Prostate gland (tissue), 2 donors: ENCODE data around the gene GPRC5D. TPM values are rescaled to one million over a fixed set of nuclear protein-coding genes. Genes with fewer than 3 reads are reported as not detected.

Experiments used
- DNase-seq: peaks from one replicate; pipeline ENCODE4 v3.0.0-alpha.2; 2019; ENCODE audit warnings: low spot score
- H3K27ac ChIP-seq, 2 donors: fragments of 200-600 bp; sonication (generic); 2 replicates each; pipeline ENCODE4 v1.5.1; 2017 to 2019
- H3K27me3 ChIP-seq: fragments of 200-600 bp; sonication (generic); replicated peaks from 2 replicates; pipeline ENCODE4 v1.5.1; 2019; ENCODE audit not compliant: insufficient read depth
- H3K36me3 ChIP-seq, 2 donors: fragments of 200-600 bp; sonication (generic); 1 replicate in 1 of 2; 2 replicates in 1 of 2; pipeline versions ENCODE4 v1.5.1 to v1.8.1; 2017 to 2019
- H3K4me1 ChIP-seq: fragments of 200-600 bp; sonication (generic); replicated peaks from 2 replicates; pipeline ENCODE4 v1.5.1; 2019
- H3K4me3 ChIP-seq, 2 donors: fragments of 200-600 bp; sonication (generic); 2 replicates each; pipeline ENCODE4 v1.5.1; 2017 to 2019
- H3K9me3 ChIP-seq: fragments of 200-600 bp; sonication (generic); 2 replicates; pipeline ENCODE4 v1.5.1; 2017
- POLR2A ChIP-seq: fragments of 450-650 bp; IDR thresholded peaks from one replicate; pipeline ENCODE4 v1.6.1; 2016; ENCODE audit warnings: antibody characterized with exemption, mild to moderate bottlenecking
- POLR2AphosphoS5 ChIP-seq: sonication (generic); formaldehyde crosslinking; IDR thresholded peaks from one replicate; pipeline ENCODE4 v1.6.1; 2017; ENCODE audit warnings: antibody characterized with exemption
- WGBS: methylation state at CpG from one replicate; pipeline ENCODE4 v1.1.5; 2018; 5-methylcytosine and 5-hydroxymethylcytosine counted together
- intact Hi-C: fragments of 100-400 bp; cut with DNase I; formaldehyde crosslinking; loops from one replicate; pipeline ENCODE4 v1.14.2; 2022
- total RNA-seq, 2 donors: library from RNA; depleted of rRNA; stranded (reverse); fragments of >200 nt; gene quantifications; one replicate each; pipeline ENCODE4 v1.1.0, GENCODE V29; 2016
- TF ChIP-seq, protein P1 (sequence below), 4 experiments: fragments of 200-600 bp in 2 of 4; fragments of 450-650 bp in 2 of 4; sonication (generic) in 2 of 4; IDR thresholded peaks; 1 replicate in 3 of 4; 2 replicates in 1 of 4; pipeline ENCODE4 v1.5.1; 2016 to 2019; ENCODE audit warnings: antibody characterized with exemption in 4 of 4, mild to moderate bottlenecking in 2 of 4, moderate library complexity in 2 of 4

GPRC5D gene
- total RNA-seq, result not detected

DNA sequence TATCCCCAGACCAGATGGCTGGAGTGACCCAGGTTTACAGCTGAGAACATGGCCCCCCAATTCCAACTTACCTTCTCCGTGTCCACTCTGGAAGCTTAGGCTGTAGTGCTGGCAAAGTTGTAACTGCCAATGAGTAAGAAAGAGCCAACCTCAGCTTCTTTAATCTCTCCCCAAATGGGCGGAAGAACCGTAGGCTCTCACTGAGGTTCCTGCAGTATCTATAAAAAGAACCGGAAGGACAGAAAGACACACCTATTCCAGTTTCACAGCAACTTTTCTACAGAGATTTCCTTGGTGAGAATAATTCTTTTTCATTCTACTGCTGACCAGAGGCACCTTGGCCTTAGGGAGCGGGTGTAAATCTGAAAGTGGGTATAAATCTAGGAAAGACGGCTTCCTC, at the start of gene GPRC5D:
GPRC5D (minus strand) TSS at position 135 of the 400 bp plus-strand sequence. CDS start 1,786 bp downstream, outside the sequence.
- Histone ChIP-seq H3K27me3 (no peaks in the 10 kb centered on the region), H3K27ac (no peak within 1 kb of the TSS), H3K4me3 (no peak within 1 kb of the TSS), H3K36me3 (no peaks in the 10 kb centered on the region), H3K4me1 (no peaks in the 10 kb centered on the region), H3K9me3 (no peaks in the 10 kb centered on the region)
- no peak for DNase-seq
- TF ChIP-seq POLR2A (no peak), POLR2AphosphoS5 (no peak)
- TF ChIP-seq, protein P1, sequence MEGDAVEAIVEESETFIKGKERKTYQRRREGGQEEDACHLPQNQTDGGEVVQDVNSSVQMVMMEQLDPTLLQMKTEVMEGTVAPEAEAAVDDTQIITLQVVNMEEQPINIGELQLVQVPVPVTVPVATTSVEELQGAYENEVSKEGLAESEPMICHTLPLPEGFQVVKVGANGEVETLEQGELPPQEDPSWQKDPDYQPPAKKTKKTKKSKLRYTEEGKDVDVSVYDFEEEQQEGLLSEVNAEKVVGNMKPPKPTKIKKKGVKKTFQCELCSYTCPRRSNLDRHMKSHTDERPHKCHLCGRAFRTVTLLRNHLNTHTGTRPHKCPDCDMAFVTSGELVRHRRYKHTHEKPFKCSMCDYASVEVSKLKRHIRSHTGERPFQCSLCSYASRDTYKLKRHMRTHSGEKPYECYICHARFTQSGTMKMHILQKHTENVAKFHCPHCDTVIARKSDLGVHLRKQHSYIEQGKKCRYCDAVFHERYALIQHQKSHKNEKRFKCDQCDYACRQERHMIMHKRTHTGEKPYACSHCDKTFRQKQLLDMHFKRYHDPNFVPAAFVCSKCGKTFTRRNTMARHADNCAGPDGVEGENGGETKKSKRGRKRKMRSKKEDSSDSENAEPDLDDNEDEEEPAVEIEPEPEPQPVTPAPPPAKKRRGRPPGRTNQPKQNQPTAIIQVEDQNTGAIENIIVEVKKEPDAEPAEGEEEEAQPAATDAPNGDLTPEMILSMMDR (IDR thresholded peaks at IDR 0.05), result no peak
- intact Hi-C loops, result no loop called here
- WGBS, result 84% methylated on average over 6 of the region's 6 CpGs

GRCh38 chr12:13001775-13002040, 49.7 kb upstream of the GPRC5D start:
- WGBS, result 48% methylated on average over 16 of the region's 16 CpGs
- H3K4me3 ChIP-seq, result peak overlapping the region; percentile 67 to 82
- no peaks in the 10 kb centered on the region for H3K9me3 ChIP-seq

DNA sequence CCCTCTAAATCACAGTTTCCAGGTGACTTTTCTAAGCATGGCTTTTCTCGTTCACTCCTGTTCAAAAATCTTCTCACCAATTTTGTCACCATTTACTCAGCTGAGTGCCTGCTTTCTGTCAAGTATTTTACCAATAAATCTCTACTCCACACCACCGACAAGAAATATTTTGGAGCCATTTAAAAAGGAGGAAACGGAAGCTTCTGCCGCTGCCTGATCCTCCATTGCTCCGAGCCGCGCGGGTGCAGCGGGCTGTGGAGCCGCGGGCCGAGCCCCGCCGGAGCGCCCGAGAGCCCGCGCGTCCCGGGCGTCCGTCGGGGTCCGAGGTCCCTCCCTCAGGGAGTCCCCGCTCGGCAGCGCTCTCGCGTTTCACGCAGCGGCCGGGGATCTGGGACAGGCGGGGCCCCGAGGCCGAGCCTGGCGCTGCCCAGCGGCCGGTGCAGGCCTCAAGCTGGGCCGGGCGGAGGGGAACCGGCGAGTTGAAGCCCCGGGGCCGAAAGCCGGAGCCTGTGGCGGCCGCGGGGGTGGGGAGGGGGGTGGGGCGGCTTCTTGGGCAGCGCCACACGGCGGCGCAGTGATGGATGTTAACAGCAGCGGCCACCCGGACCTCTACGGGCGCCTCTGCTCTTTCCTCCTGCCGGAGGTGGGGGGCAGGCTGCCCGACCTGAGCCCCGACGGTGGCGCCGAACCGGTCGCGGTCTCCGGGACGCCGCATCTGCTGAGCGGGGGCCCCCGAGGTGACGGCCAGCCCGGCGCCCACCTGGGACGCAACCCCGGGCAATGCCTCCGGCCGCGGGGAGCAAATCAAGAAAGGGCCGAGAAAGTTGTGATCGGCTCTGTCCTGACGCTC, 49.2 kb upstream of the GPRC5D start:
- Histone ChIP-seq H3K9me3 (no peaks in the 10 kb centered on the region), H3K4me1 (peaks cover 3% of the 10 kb centered on the region), H3K27me3 (no peaks in the 10 kb centered on the region), H3K4me3 (peak overlapping the region; percentile 67 to 82), H3K36me3 (no peaks in the 10 kb centered on the region), H3K27ac (peak overlapping the region; percentile 95 to 96)
- WGBS, result under 1% methylated on average over 52 of the region's 82 CpGs
- peak; percentile 60 for DNase-seq
- peak; percentile 23 for TF ChIP-seq POLR2A
- TF ChIP-seq POLR2AphosphoS5, result no peak
- TF ChIP-seq, protein P1 (IDR thresholded peaks at IDR 0.05), result peak in 3 of 4 experiments; percentile 39 to 43 (median 40)
- intact Hi-C loops, result loop anchor here (5.0 kb wide), 1 partner anchor 84 kb away; no protein-coding TSS in a partner anchor

More at GRCh38 chr12:13001775-13002040, 49.7 kb upstream of the GPRC5D start:
- H3K27ac ChIP-seq, result peak overlapping the region; percentile 95 to 96
- no peaks in the 10 kb centered on the region for H3K27me3 ChIP-seq
- no peak for TF ChIP-seq POLR2A
- no peak for TF ChIP-seq POLR2AphosphoS5
- TF ChIP-seq, protein P1 (IDR thresholded peaks at IDR 0.05), result no peak
- intact Hi-C loops, result loop anchor here (5.0 kb wide), 1 partner anchor 84 kb away; no protein-coding TSS in a partner anchor
- H3K4me1 ChIP-seq, result peaks cover 3% of the 10 kb centered on the region
- no peak for DNase-seq
- H3K36me3 ChIP-seq, result no peaks in the 10 kb centered on the region

- no peaks in the 10 kb centered on the region for H3K36me3 ChIP-seq
- peak overlapping the region; percentile 95 to 96 for H3K27ac ChIP-seq
- WGBS, result 3% methylated on average over 16 of the region's 16 CpGs
- intact Hi-C loops, result loop anchor here (5.0 kb wide), 1 partner anchor 83 kb away; no protein-coding TSS in a partner anchor
- no peaks in the 10 kb centered on the region for H3K9me3 ChIP-seq
- peaks cover 3% of the 10 kb centered on the region for H3K4me1 ChIP-seq
- H3K27me3 ChIP-seq, result no peaks in the 10 kb centered on the region
- TF ChIP-seq POLR2A, result no peak
- TF ChIP-seq POLR2AphosphoS5, result no peak
- TF ChIP-seq, protein P1 (IDR thresholded peaks at IDR 0.05), result no peak
- peak overlapping the region; percentile 67 to 82 for H3K4me3 ChIP-seq
- no peak for DNase-seq
Measured at GRCh38 chr12:13000616-13000924, 48.6 kb upstream of the GPRC5D start.
